AG04449 (cell line): ENCODE data around the gene TGM6.

Experiments
- CTCF ChIA-PET: fragments of 350-600 bp; formaldehyde crosslinking; extraction: SDS; loops from one replicate; lab custom pipeline; 2021; ENCODE audit warnings: antibody characterized with exemption; lab: Yijun Ruan, JAX
- POLR2A ChIA-PET: fragments of 400-600, 350-600 bp; formaldehyde crosslinking; extraction: SDS; loops from one replicate; lab custom pipeline; 2020; ENCODE audit warnings: antibody characterized with exemption, inconsistent platforms; lab: Yijun Ruan, JAX
- DNase-seq: peaks from one replicate; pipeline ENCODE4 v3.0.0-alpha.2; 2010; ENCODE audit warnings: low read depth, low spot score
- H3K4me3 ChIP-seq: 2 replicates; pipeline ENCODE4 v1.5.1; 2011; ENCODE audit warnings: low read depth, mild to moderate bottlenecking, control low read depth, low read length
- CTCF ChIP-seq: IDR thresholded peaks from one replicate; pipeline ENCODE4 v1.5.1; 2011; ENCODE audit warnings: mild to moderate bottlenecking, moderate library complexity, low read length, control low read depth, inconsistent platforms; ENCODE audit not compliant: insufficient read depth; ENCODE audit errors: missing control alignments

Gene TGM6

GRCh38 chr20:2357114-2357513, 23.6 kb upstream of the TGM6 start:
- CTCF ChIA-PET, result interaction anchor here (1.0 to 1.7 kb wide), 4 partner anchors 9 to 150 kb away, joined by 4 to 10 read pairs (median 4); no protein-coding TSS in a partner anchor
- no peak for DNase-seq
- POLR2A ChIA-PET, result no interaction called here
- no peak for TF ChIP-seq CTCF
- no peak overlapping the region for H3K4me3 ChIP-seq

- no peak overlapping the region for H3K4me3 ChIP-seq
- no peak for TF ChIP-seq CTCF
- no peak for DNase-seq
- ChIA-PET POLR2A (no interaction called here), CTCF (no interaction called here)
These were observed 22.7 kb upstream of the TGM6 start for GRCh38 chr20:2358006-2358405.

DNA sequence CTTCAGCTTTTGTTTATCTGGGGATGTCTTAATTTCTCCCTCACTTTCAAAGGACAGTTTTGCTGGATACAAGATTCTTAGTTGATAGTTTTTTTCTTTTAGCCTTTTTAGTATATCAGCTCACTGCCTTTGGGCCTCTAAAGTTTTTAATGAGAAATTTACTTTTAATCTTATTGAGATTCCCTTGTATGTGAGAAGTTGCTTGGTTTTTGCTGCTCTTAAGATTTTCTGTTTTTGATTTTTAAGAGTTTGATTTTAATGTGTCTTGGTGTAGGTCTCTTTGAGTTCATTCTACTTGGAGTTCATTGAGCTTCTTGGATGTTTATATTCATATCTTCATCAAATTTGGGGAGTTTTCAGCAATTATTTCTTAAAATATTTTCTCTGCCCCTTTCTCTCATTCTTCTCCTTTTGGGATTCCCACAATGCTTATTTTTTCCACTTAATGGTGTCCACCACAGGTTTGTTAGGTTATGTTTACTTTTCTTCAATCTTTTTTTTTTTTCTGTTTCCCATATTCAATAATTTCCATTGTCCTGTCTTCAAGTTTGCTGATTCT, 19.6 kb upstream of the TGM6 start:
- ChIA-PET POLR2A (no interaction called here), CTCF (no interaction called here)
- H3K4me3 ChIP-seq, result no peak overlapping the region
- no peak for DNase-seq
- TF ChIP-seq CTCF, result no peak

- no peak for DNase-seq
- TF ChIP-seq CTCF, result no peak
- ChIA-PET CTCF (interaction anchor here (0.6 to 2.2 kb wide), 5 partner anchors 28 to 155 kb away, joined by 3 to 12 read pairs (median 3); no protein-coding TSS in a partner anchor), POLR2A (no interaction called here)
- no peak overlapping the region for H3K4me3 ChIP-seq
These were observed 17.5 kb upstream of the TGM6 start for GRCh38 chr20:2363187-2363586.

DNA sequence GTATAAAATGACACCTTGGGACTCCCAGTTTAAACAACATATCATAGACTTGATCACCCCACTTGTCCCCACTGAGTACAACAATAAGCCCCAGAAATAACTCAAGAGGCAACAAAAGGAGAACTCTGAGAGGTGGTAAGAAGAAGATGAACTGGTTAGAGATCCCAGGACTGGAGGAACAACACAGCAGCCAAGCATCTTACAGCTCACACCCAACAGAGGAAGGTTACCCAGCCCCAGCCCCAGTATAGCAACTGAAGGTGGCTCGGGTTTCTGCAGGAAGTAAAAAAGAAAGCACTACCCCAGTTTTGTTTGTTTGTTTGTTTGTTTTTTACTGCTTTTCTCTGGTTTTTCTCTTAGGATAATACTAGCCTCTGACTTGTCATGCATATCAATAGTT, 17.1 kb upstream of the TGM6 start:
- ChIA-PET POLR2A (no interaction called here), CTCF (interaction anchor here (0.6 to 2.2 kb wide), 5 partner anchors 28 to 155 kb away, joined by 3 to 12 read pairs (median 3); no protein-coding TSS in a partner anchor)
- no peak for TF ChIP-seq CTCF
- DNase-seq, result no peak
- H3K4me3 ChIP-seq, result no peak overlapping the region

DNA sequence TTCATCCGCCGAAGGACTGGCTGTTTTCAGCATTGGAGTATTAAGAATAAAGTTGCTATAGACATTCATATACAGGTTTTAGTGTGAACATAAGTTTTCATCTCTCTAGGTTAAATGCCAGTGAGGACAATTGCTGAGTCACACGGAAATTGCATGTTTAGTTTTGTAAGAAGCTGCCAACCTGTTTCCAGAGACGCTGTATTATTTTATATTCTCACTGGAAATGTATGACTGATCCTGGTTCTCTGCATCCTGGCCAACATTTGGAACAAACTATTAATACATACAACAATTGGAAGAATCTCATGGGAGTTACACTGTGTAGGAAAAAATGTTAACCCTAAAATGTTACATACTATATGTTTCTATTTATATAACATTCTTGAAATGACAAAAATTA, 16.7 kb upstream of the TGM6 start:
- POLR2A ChIA-PET, result no interaction called here
- CTCF ChIA-PET, result interaction anchor here (0.6 to 2.2 kb wide), 4 partner anchors 27 to 156 kb away, joined by 3 to 12 read pairs (median 3); no protein-coding TSS in a partner anchor

More for the DNA sequence above, 16.7 kb upstream of the TGM6 start:
- no peak overlapping the region for H3K4me3 ChIP-seq
- TF ChIP-seq CTCF, result no peak
- peak; percentile 16 for DNase-seq
